IPS-15b (cell line): ENCODE measurements around the gene TNFAIP2.

ENCODE experiments used
- H3K27me3 ChIP-seq: one replicate; pipeline ENCODE4 v1.6.1; 2013; ENCODE audit warnings: low read length; ENCODE audit not compliant: control insufficient read depth, insufficient read depth
- H3K36me3 ChIP-seq: one replicate; pipeline ENCODE4 v1.6.1; 2013; ENCODE audit warnings: low read length; ENCODE audit not compliant: control insufficient read depth, insufficient read depth
- H3K4me1 ChIP-seq: one replicate; pipeline ENCODE4 v1.6.1; 2013; ENCODE audit warnings: mild to moderate bottlenecking, low read length; ENCODE audit not compliant: control insufficient read depth, insufficient read depth
- H3K4me3 ChIP-seq: one replicate; pipeline ENCODE4 v1.5.1; 2013; ENCODE audit warnings: low read depth, low read length
- H3K9ac ChIP-seq: one replicate; pipeline ENCODE4 v1.6.1; 2013; ENCODE audit warnings: low read depth, mild to moderate bottlenecking, low read length
- H3K9me3 ChIP-seq: one replicate; pipeline ENCODE4 v1.6.1; 2013; ENCODE audit warnings: mild to moderate bottlenecking, low read length; ENCODE audit not compliant: control insufficient read depth, insufficient read depth

TNFAIP2 gene

DNA sequence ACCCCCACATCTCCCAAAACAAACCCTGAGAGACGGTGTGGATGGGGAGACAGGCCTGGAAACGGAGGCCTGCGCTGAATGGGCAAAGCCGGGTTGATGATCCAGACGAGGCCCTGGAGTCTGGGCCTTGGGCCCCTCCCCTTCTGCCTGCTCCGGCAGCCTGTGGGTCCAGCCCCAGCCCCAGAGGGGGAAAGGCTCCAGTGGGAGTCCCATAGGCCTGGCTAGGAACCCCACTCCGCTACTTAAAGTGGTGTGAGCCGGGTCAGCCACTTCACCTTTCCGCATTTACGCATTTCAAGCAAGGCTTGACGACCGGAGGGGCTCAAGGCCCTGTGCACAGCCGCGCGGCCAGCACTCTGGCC, 695 bp upstream of the TNFAIP2 start:
- H3K27me3 ChIP-seq = peaks cover 20% of the 10 kb centered on the region

GRCh38 chr14:103123634-103124500, 606 bp downstream of the TNFAIP2 start:
- H3K27me3 ChIP-seq = peaks cover 21% of the 10 kb centered on the region
- peaks cover 3% of the 10 kb centered on the region for H3K4me1 ChIP-seq
- no peaks in the 10 kb centered on the region for H3K36me3 ChIP-seq
- no peaks in the 10 kb centered on the region for H3K9me3 ChIP-seq
- no peak overlapping the region for H3K9ac ChIP-seq
- H3K4me3 ChIP-seq = peak overlapping the region; percentile 46

More for the DNA sequence above, 695 bp upstream of the TNFAIP2 start:
- Histone ChIP-seq H3K4me1 (peaks cover 3% of the 10 kb centered on the region), H3K9me3 (no peaks in the 10 kb centered on the region), H3K9ac (peak overlapping the region; percentile 60), H3K36me3 (no peaks in the 10 kb centered on the region), H3K4me3 (peak overlapping the region; percentile 46)

DNA sequence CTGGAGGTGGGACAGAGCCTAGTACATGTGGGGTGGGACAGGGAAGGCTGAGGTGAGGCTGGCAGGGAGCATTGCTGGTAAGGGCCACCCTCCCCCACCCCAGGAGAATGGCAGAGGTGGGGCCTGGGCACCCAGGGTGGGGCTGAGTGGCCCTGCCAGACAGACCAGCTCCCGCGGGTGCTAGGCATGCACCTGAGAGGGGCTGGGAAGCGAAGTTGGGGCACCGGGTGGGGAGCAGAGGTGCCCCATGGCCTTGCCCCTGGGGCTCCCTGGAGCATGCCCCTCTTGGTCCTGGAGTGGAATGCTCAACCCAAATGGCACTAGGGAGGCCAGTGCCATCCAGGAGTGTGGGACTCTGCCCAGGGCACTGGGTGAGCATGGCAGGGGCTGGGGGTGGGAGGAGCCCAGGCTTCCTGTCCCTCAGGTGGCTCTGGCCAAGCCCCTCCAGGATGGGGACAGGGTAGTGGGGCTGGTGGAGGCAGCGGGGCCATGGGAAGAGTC, 1.3 kb downstream of the TNFAIP2 start:
- Histone ChIP-seq H3K36me3 (no peaks in the 10 kb centered on the region), H3K4me1 (peaks cover 3% of the 10 kb centered on the region), H3K4me3 (no peak overlapping the region), H3K27me3 (peaks cover 21% of the 10 kb centered on the region), H3K9me3 (no peaks in the 10 kb centered on the region), H3K9ac (no peak overlapping the region)

DNA sequence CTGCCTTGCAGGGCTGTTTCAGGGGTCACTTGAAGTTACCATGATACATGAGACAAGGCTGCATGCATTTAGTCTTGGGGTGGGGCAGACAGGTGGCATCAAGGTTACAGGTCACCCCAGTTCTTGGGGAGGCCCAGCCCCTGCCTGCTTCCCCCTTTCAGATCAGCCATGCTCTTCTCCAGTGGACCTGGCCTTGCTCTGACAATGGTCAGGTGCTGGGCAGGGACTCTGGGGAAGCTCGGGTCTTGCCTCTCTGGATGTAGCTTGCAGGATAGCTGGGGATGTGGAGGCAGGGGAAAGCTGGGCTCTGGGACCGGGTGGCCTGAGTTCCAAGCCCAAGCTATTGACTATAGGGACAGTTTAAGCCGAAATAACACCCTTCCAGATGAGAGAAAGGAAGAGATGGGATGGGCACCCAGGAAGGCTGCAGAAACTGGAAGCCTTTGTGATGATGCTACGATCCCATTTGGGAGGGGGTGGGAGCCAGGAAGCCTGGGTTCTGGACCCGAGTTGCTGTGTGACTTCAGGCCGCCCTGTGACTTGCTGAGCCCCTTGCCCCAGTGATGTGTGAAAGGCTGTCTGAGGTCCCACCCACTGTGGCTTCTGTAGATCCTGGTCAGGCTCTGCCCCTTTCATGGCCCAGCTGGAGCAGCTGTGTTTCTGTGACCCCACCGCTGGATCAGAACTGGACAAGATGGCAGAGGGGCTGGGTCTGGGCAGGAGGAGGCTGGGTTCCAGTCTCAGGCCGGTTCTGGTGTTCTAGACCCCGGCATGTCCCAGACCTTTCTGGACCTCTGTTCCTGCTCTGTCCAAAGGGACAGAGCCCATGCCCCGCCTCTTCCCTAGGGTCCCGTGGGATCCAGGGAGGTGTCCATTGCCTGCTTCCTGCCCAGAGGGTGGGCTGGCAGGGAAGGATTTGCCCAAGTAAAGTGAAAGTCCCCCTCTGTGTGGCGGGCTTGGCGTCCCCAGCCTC, 2.1 kb downstream of the TNFAIP2 start:
- H3K4me3 ChIP-seq = no peak overlapping the region

DNA sequence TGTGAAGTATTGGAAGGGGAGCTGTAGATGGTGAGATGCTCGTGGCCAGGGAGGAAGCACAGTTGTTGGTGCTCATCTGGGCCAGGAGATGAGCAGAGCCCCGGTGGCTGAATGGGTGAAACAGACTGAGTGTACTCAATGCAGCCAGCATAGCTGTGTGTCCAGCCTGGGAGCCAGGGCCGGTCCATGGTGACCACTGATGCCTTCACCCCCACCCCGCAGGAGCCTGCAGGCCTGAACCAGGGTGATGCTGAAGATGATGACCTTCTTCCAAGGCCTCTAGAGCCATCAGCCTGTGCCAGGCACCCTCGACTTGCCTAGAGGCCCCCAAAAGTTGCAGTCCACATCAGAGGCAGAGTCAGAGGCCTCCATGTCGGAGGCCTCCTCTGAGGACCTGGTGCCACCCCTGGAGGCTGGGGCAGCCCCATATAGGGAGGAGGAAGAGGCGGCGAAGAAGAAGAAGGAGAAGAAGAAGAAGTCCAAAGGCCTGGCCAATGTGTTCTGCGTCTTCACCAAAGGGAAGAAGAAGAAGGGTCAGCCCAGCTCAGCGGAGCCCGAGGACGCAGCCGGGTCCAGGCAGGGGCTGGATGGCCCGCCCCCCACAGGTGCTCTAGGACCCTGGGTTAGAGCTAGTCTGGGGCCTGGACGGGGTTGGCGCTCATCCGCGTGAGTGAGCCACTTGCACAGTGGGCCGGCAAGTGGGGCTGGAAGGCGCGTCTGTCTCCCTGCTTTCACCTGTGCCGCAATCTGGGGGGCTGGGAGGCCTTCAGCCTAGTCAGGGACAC, 3.0 kb downstream of the TNFAIP2 start:
- H3K4me1 ChIP-seq = peaks cover 3% of the 10 kb centered on the region

More for the DNA sequence above, 2.1 kb downstream of the TNFAIP2 start:
- Histone ChIP-seq H3K36me3 (no peaks in the 10 kb centered on the region), H3K4me1 (peaks cover 3% of the 10 kb centered on the region), H3K9me3 (no peaks in the 10 kb centered on the region), H3K27me3 (peaks cover 21% of the 10 kb centered on the region), H3K9ac (no peak overlapping the region)

GRCh38 chr14:103126873-103127304, 3.6 kb downstream of the TNFAIP2 start:
- H3K9ac ChIP-seq = peak overlapping the region; percentile 60
- H3K4me3 ChIP-seq = no peak overlapping the region
- peaks cover 3% of the 10 kb centered on the region for H3K4me1 ChIP-seq
- no peaks in the 10 kb centered on the region for H3K36me3 ChIP-seq
- H3K27me3 ChIP-seq = peaks cover 19% of the 10 kb centered on the region
- no peaks in the 10 kb centered on the region for H3K9me3 ChIP-seq

More for the DNA sequence above, 3.0 kb downstream of the TNFAIP2 start:
- Histone ChIP-seq H3K9me3 (no peaks in the 10 kb centered on the region), H3K4me3 (no peak overlapping the region), H3K9ac (peak overlapping the region; percentile 60), H3K36me3 (no peaks in the 10 kb centered on the region), H3K27me3 (peaks cover 19% of the 10 kb centered on the region)

GRCh38 chr14:103127356-103127755, 4.1 kb downstream of the TNFAIP2 start:
- H3K4me1 ChIP-seq = peaks cover 3% of the 10 kb centered on the region

GRCh38 chr14:103127861-103128598, 4.8 kb downstream of the TNFAIP2 start:
- no peaks in the 10 kb centered on the region for H3K4me1 ChIP-seq
- no peaks in the 10 kb centered on the region for H3K9me3 ChIP-seq
- H3K4me3 ChIP-seq = no peak overlapping the region
- peaks cover 7% of the 10 kb centered on the region for H3K36me3 ChIP-seq
- H3K27me3 ChIP-seq = peaks cover 19% of the 10 kb centered on the region
- no peak overlapping the region for H3K9ac ChIP-seq

More at GRCh38 chr14:103127356-103127755, 4.1 kb downstream of the TNFAIP2 start:
- Histone ChIP-seq H3K27me3 (peaks cover 19% of the 10 kb centered on the region), H3K9ac (no peak overlapping the region), H3K4me3 (no peak overlapping the region), H3K36me3 (peaks cover under 1% of the 10 kb centered on the region), H3K9me3 (no peaks in the 10 kb centered on the region)

GRCh38 chr14:103128631-103129300, 5.5 kb downstream of the TNFAIP2 start:
- no peak overlapping the region for H3K4me3 ChIP-seq
- H3K4me1 ChIP-seq = no peaks in the 10 kb centered on the region
- no peak overlapping the region for H3K9ac ChIP-seq
- H3K27me3 ChIP-seq = peaks cover 19% of the 10 kb centered on the region
- H3K9me3 ChIP-seq = no peaks in the 10 kb centered on the region
- peaks cover 11% of the 10 kb centered on the region for H3K36me3 ChIP-seq

- Histone ChIP-seq H3K4me1 (no peaks in the 10 kb centered on the region), H3K4me3 (no peak overlapping the region), H3K36me3 (peaks cover 13% of the 10 kb centered on the region), H3K9ac (no peak overlapping the region), H3K9me3 (no peaks in the 10 kb centered on the region), H3K27me3 (peaks cover 15% of the 10 kb centered on the region)
Observed at GRCh38 chr14:103129301-103130016, 6.2 kb downstream of the TNFAIP2 start.
